Neutrophil (primary cell): ENCODE measurements around the gene RGS18.

Experiments used
- H3K27ac ChIP-seq: fragments of 200-600 bp; sonication (generic); 2 replicates; pipeline ENCODE4 v1.5.1; 2016; ENCODE audit warnings: mild to moderate bottlenecking, moderate library complexity
- H3K27me3 ChIP-seq: fragments of 200-600 bp; sonication (generic); 2 replicates; pipeline ENCODE4 v1.6.0; 2016; ENCODE audit warnings: mild to moderate bottlenecking
- H3K36me3 ChIP-seq: fragments of 200-600 bp; sonication (generic); 2 replicates; pipeline ENCODE4 v1.5.1; 2017
- H3K4me1 ChIP-seq, 2 experiments: fragments of 200-600 bp in 1 of 2; sonication (generic) in 1 of 2; 1 replicate in 1 of 2; 2 replicates in 1 of 2; pipeline versions ENCODE4 v1.5.1 to v1.6.1; 2013 to 2016; ENCODE audit warnings: low read depth in 1 of 2, low read length in 1 of 2, mild to moderate bottlenecking in 1 of 2, moderate library complexity in 1 of 2; ENCODE audit not compliant: control insufficient read depth in 1 of 2, insufficient read depth in 1 of 2
- H3K4me3 ChIP-seq, 2 experiments: fragments of 200-600 bp in 1 of 2; sonication (generic) in 1 of 2; 1 replicate in 1 of 2; 2 replicates in 1 of 2; pipeline ENCODE4 v1.5.1; 2013 to 2016; ENCODE audit warnings: low read depth in 1 of 2, low read length in 1 of 2, mild to moderate bottlenecking in 1 of 2, moderate library complexity in 1 of 2
- H3K9me3 ChIP-seq: fragments of 200-600 bp; sonication (generic); 2 replicates; pipeline ENCODE4 v1.5.1; 2016
- TF ChIP-seq, protein P1 (sequence below): fragments of 200-600 bp; sonication (generic); IDR thresholded peaks from 2 replicates; pipeline ENCODE4 v1.5.1; 2016; ENCODE audit warnings: antibody characterized with exemption

The RGS18 gene

DNA sequence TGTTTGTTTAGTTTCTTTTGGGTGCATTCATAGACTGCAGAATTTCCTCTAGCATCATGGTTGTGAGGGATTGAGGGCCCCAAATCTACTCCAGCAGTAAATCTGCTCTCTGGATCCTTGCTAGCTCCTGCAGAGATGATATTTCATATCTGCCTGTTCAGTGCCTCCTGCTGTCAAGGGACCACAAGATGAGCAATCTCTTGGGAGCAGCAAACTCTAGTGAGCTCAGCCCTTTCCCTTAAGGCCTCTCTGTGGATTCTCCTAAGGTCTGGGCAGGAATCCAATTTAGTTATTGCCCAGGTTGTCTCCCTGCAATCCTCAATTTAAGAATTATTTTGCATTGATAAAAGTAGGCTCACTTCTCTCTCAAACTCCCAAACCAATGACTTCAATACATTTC lies 76.9 kb downstream of the RGS18 start:
- no peaks in the 10 kb centered on the region for H3K27me3 ChIP-seq
- H3K4me1 ChIP-seq = no peaks in the 10 kb centered on the region
- TF ChIP-seq, protein P1, sequence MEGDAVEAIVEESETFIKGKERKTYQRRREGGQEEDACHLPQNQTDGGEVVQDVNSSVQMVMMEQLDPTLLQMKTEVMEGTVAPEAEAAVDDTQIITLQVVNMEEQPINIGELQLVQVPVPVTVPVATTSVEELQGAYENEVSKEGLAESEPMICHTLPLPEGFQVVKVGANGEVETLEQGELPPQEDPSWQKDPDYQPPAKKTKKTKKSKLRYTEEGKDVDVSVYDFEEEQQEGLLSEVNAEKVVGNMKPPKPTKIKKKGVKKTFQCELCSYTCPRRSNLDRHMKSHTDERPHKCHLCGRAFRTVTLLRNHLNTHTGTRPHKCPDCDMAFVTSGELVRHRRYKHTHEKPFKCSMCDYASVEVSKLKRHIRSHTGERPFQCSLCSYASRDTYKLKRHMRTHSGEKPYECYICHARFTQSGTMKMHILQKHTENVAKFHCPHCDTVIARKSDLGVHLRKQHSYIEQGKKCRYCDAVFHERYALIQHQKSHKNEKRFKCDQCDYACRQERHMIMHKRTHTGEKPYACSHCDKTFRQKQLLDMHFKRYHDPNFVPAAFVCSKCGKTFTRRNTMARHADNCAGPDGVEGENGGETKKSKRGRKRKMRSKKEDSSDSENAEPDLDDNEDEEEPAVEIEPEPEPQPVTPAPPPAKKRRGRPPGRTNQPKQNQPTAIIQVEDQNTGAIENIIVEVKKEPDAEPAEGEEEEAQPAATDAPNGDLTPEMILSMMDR = no peak
- no peaks in the 10 kb centered on the region for H3K36me3 ChIP-seq
- no peak overlapping the region for H3K27ac ChIP-seq
- no peak overlapping the region for H3K4me3 ChIP-seq
- H3K9me3 ChIP-seq = no peaks in the 10 kb centered on the region
